Epithelial cell of esophagus (primary cell): ENCODE results near the gene DNAJC25.

Source experiments
- DNase-seq: peaks from one replicate; pipeline ENCODE4 v3.0.0; 2010; ENCODE audit warnings: low read depth
- H3K4me3 ChIP-seq: 2 replicates; pipeline ENCODE4 v1.5.1; 2011; ENCODE audit warnings: mild to moderate bottlenecking, low read length, control low read depth
- TF ChIP-seq, protein P1 (sequence below): IDR thresholded peaks from 2 replicates; pipeline ENCODE4 v1.5.1; 2011; ENCODE audit warnings: low read depth, mild to moderate bottlenecking, low read length, control low read depth, inconsistent platforms; ENCODE audit not compliant: insufficient read depth; ENCODE audit errors: missing control alignments

The DNAJC25 gene

DNA sequence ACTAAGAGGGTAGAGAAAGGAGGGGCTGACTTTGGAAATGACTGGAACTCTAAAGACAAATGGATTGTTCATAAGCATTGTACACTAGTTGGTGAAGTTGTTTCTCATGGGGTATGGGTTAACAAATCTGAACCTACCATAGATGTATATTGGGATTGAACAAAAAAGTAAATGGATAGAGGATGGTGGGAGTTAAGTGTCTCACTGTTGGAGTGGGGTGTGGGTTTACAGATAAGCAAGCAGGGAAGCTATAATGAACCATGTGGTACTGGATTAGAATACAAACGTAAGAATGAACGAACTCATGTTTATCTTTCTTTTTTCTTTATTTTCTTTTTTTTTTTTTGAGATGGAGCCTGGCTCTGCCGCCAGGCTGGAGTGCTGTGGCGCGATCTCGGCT is 48.1 kb downstream of the DNAJC25 start:
- TF ChIP-seq, protein P1, sequence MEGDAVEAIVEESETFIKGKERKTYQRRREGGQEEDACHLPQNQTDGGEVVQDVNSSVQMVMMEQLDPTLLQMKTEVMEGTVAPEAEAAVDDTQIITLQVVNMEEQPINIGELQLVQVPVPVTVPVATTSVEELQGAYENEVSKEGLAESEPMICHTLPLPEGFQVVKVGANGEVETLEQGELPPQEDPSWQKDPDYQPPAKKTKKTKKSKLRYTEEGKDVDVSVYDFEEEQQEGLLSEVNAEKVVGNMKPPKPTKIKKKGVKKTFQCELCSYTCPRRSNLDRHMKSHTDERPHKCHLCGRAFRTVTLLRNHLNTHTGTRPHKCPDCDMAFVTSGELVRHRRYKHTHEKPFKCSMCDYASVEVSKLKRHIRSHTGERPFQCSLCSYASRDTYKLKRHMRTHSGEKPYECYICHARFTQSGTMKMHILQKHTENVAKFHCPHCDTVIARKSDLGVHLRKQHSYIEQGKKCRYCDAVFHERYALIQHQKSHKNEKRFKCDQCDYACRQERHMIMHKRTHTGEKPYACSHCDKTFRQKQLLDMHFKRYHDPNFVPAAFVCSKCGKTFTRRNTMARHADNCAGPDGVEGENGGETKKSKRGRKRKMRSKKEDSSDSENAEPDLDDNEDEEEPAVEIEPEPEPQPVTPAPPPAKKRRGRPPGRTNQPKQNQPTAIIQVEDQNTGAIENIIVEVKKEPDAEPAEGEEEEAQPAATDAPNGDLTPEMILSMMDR: no peak
- no peak overlapping the region for H3K4me3 ChIP-seq
- no peak for DNase-seq

DNA sequence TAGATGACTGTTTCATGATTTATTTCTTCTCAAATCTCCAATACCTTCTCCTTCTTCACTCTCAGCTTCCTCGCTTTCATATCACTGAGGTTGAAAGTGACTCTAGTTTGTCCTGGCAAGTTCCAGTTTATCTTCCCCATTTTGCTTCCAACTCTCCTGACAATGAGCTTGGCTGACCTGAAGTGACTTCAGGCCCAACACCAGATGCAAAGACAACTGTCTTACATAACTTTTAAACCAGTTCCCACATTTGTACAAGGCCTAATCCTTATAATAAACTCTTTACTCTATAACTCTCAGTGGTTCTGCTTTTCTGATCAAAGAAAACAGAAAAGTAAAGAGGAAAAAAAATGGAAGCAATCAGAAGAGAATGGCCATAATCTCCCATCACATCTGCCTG is 52.3 kb downstream of the DNAJC25 start:
- TF ChIP-seq, protein P1: no peak

DNA sequence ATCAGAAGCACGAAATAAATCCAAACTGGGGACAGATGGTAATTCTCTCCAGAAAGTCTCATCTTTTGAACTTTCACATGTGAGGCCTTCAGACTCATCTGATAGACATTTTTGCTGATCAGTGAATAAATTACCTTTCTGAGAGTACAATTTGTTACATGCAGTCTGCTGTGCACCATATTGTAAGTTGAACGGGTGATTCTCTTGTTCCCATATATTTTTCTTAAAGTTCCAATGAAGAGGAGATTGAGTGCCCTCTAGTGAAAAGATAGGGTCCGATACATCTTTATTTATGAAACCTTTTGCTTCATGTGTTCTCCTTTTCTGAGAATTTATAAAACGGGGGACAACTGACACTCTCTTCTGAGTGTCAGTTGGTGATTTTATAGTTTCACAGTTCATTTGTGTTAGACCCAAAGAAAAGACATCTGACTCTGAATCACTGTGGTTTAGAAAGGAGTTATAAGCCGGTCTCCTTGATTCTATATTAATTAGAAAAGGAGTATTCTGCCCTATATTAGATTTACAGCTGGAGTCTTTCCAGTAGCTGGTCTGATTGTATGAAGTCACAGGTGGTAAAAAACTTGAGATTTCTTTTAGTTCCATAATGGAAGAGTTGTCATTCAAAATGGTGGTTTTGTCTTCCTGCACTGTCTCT is 60.7 kb downstream of the DNAJC25 start:
- TF ChIP-seq, protein P1: peak; percentile 31
- peak; percentile 41 for DNase-seq
- no peak overlapping the region for H3K4me3 ChIP-seq

More for the DNA sequence above, 52.3 kb downstream of the DNAJC25 start:
- H3K4me3 ChIP-seq: no peak overlapping the region
- no peak for DNase-seq

DNA sequence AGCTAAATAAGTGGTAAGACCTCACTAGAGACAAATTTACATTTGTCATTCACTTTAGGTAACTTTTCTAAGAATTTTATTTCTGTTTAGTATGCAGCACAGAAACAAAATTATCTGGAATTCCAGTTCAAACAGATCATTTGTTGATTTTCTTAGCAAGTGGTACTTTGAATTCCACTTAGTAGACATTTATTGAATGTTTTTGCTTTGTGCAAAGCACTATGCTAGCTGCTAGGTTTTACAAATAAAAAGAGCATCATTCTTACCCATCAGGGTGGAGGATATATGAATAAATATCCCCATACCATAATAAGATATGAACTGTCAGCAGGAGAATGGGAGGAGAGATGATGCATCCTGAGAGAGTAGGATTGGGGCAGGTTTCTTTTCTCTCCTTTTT is 65.7 kb downstream of the DNAJC25 start:
- TF ChIP-seq, protein P1: no peak
- no peak for DNase-seq
- H3K4me3 ChIP-seq: no peak overlapping the region

DNA sequence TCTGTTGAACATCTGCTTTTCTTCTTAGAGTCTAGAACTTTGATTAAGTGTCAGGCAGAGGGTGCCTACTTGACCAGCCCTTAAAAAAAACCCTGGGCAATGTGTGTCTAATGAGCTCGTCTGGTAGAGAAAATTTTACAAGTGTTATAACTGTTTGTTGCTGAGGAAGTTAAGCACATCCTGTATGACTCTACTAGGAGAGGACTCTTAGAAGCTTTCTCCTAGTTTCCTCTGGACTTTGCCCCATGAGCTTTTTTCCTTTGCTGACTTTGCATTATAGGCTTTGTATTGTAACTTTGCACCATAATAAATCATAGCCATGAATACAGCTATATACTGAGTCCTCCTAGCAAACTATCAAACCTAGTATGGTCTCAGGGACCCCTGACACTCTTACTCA is 69.6 kb downstream of the DNAJC25 start:
- no peak for DNase-seq
- TF ChIP-seq, protein P1: no peak
- no peak overlapping the region for H3K4me3 ChIP-seq
